ENCODE data around the gene ZFAND3.
A peak's percentile ranks its signal among the peaks of the same experiment; 100 is the strongest.

Gene ZFAND3

DNA sequence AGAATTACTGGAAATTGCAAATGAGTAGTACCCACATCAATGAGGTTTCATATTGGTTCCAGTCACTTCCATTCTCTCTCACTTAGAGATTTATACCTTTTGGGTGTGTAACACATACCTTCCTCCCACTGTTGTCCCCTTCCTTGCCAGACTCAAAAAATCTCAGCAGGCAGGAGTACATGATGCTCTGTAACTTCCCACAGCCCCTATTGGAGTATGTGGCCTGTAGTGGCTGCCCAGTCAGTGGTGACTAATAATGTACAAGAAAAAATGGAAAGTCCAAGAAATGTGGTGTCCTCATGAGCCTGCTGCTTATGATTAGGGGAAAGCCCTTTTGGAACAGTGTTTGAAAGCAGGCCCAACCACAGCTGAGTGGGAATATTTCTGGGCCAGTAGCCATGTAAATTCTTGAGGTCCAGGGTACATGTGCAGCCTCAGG is 312.0 kb downstream of the ZFAND3 start:
- Histone ChIP-seq H3K36me3 (ENCODE audit: control insufficient read depth, insufficient read depth, low read length, severe bottlenecking) (no peaks in the 10 kb centered on the region), H3K4me3 (ENCODE audit: low read length) (no peak overlapping the region), H3K9ac (ENCODE audit: low read length) (no peak overlapping the region), H3K4me1 (ENCODE audit: control insufficient read depth, insufficient read depth, low read length) (peaks cover 11% of the 10 kb centered on the region), H3K27me3 (replicated peaks; ENCODE audit: control insufficient read depth, insufficient read depth, low read length) (no peaks in the 10 kb centered on the region), H3K9me3 (ENCODE audit: control insufficient read depth, low read length) (no peaks in the 10 kb centered on the region)
- peak; percentile 94 for DNase-seq (ENCODE audit: low read depth)

DNA sequence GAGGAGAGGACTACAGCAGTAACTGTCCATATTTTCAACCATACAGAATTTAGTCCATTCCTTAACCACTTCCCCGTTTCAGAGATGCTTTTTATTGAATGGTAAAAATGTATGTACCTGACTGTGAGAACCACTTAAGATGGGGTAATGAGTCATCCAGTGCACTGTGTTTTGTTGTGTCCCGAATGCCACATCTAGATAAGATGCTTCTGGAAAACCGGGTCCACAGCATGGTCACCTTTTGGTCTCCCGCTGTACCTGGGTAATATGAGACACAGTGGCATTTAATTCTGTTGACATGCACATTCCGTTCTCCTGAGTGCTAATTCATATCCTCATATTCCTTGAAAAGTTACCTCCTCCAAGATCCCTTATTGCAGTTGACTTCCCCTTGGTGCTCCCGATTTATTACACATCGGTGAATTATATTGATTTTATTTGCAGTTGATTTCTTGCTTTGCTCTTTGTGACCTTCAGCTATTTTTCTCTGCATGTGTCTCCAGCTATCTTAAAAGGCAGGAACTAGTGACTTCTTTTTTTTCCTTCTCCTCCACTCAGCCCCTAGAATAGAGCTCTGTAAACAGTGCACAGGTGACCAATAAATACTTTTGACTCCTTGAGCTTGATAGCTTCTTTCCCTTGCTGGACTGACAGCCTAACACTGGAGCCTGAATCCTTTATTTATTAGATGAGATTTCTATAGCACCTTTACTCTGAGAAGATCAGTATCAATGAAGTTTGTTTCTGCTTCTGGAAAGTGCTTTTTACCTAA is 314.6 kb downstream of the ZFAND3 start:
- H3K27me3 ChIP-seq (replicated peaks; ENCODE audit: control insufficient read depth, insufficient read depth, low read length) = no peaks in the 10 kb centered on the region
- no peak overlapping the region for H3K9ac ChIP-seq (ENCODE audit: low read length)
- no peak overlapping the region for H3K4me3 ChIP-seq (ENCODE audit: low read length)
- H3K9me3 ChIP-seq (ENCODE audit: control insufficient read depth, low read length) = no peaks in the 10 kb centered on the region
- no peak for DNase-seq (ENCODE audit: low read depth)
- H3K36me3 ChIP-seq (ENCODE audit: control insufficient read depth, insufficient read depth, low read length, severe bottlenecking) = no peaks in the 10 kb centered on the region
- peaks cover 11% of the 10 kb centered on the region for H3K4me1 ChIP-seq (ENCODE audit: control insufficient read depth, insufficient read depth, low read length)

DNA sequence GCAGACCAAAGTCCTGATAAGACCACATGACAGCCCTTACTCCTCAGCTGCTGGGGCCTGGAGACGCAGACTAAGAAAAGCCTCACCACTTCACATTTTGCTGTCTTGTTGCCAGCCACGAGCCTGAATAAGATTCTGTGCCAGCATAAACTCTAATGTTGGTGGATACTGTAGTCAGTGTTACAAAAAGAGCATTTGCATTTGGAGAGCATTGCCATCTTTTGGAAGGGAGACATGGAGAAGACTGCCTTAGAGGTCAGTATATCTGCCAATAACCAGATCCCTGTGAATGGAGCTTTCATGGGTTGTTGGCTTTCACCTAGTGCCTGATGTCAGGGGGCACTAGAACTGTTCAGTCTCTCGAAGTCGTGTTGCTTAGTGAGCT is 315.2 kb downstream of the ZFAND3 start:
- no peak overlapping the region for H3K4me3 ChIP-seq (ENCODE audit: low read length)
- H3K9ac ChIP-seq (ENCODE audit: low read length) = no peak overlapping the region
- no peaks in the 10 kb centered on the region for H3K27me3 ChIP-seq (replicated peaks; ENCODE audit: control insufficient read depth, insufficient read depth, low read length)
- H3K4me1 ChIP-seq (ENCODE audit: control insufficient read depth, insufficient read depth, low read length) = peaks cover 11% of the 10 kb centered on the region
- DNase-seq (ENCODE audit: low read depth) = no peak
- no peaks in the 10 kb centered on the region for H3K36me3 ChIP-seq (ENCODE audit: control insufficient read depth, insufficient read depth, low read length, severe bottlenecking)
- H3K9me3 ChIP-seq (ENCODE audit: control insufficient read depth, low read length) = no peaks in the 10 kb centered on the region

DNA sequence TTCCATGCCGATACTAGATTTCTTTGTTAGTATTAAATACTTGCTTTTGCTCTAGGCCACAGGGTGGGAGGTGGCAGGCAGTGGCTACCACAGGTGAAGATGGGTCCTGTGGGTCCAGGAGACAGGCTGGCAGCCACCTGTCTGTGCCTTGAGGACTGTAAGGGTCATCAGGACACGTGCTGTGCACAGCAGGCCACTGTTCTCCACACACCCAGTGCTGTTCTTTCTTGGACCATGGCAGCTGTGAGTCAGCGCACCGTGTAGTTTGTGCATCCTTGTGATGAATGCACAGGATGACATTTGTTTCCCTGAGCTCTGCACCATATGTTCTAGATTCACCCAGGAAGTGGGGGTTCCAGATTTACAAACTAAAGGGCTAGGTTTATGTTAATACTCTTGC is 317.0 kb downstream of the ZFAND3 start:
- Histone ChIP-seq H3K4me3 (ENCODE audit: low read length) (no peak overlapping the region), H3K9me3 (ENCODE audit: control insufficient read depth, low read length) (no peaks in the 10 kb centered on the region), H3K9ac (ENCODE audit: low read length) (no peak overlapping the region), H3K36me3 (ENCODE audit: control insufficient read depth, insufficient read depth, low read length, severe bottlenecking) (no peaks in the 10 kb centered on the region), H3K27me3 (replicated peaks; ENCODE audit: control insufficient read depth, insufficient read depth, low read length) (no peaks in the 10 kb centered on the region), H3K4me1 (ENCODE audit: control insufficient read depth, insufficient read depth, low read length) (peaks cover 6% of the 10 kb centered on the region)
- DNase-seq (ENCODE audit: low read depth) = no peak

DNA sequence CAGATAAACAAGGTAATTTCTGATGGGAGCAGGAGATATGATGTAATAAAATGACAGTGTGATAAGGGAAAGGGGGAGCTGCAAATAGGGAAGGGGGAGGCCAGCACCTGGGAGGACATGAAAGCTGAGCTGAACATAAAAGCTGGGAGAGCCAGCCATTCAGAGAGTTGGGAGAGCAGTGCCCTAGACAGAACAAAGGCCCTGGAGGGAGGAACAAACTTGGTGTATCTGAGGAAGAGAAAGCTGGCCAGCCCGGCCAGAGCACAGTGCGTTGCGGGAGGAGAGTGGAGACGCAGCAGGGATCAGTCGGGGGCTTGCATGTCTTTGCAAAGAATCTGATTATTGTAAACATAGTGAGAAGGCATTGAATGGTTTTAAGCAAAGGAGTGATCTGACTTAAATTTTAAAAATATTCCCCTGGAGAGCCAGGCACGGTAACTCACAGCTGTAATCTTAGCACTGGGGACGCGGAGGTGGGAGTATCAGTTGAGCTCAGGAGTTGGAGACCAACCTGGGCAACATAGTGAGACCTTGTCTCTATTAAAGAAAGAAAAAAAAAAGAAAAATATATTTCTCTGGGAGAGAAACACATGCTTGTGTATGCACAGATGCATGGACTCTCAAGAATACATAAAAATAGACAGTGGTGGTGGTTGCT is 318.2 kb downstream of the ZFAND3 start:
- DNase-seq (ENCODE audit: low read depth) = no peak
- H3K4me3 ChIP-seq (ENCODE audit: low read length) = no peak overlapping the region
- H3K9me3 ChIP-seq (ENCODE audit: control insufficient read depth, low read length) = no peaks in the 10 kb centered on the region
- H3K4me1 ChIP-seq (ENCODE audit: control insufficient read depth, insufficient read depth, low read length) = no peaks in the 10 kb centered on the region
- H3K36me3 ChIP-seq (ENCODE audit: control insufficient read depth, insufficient read depth, low read length, severe bottlenecking) = no peaks in the 10 kb centered on the region
- no peak overlapping the region for H3K9ac ChIP-seq (ENCODE audit: low read length)
- no peaks in the 10 kb centered on the region for H3K27me3 ChIP-seq (replicated peaks; ENCODE audit: control insufficient read depth, insufficient read depth, low read length)

DNA sequence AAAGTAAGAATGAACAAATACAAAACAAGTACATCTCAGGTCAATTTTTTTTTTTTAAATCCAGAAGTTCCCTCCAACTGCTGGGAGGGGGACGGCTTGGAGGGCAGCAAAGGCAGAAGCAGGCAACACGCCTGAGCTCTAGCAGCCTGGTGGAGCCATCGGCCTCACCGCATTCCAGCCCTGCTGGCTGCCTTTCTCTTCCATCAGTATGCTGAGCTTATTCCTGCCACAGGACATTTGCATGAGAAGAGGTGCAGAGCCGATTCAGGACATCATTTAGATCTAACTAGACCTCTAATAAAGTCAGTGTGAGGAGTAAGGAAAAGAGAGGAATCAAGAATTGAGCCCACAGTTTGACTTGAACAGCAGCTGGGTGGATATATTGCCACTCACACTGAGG is 318.8 kb downstream of the ZFAND3 start:
- Histone ChIP-seq H3K9me3 (ENCODE audit: control insufficient read depth, low read length) (no peaks in the 10 kb centered on the region), H3K9ac (ENCODE audit: low read length) (no peak overlapping the region), H3K4me1 (ENCODE audit: control insufficient read depth, insufficient read depth, low read length) (no peaks in the 10 kb centered on the region), H3K36me3 (ENCODE audit: control insufficient read depth, insufficient read depth, low read length, severe bottlenecking) (no peaks in the 10 kb centered on the region), H3K4me3 (ENCODE audit: low read length) (no peak overlapping the region), H3K27me3 (replicated peaks; ENCODE audit: control insufficient read depth, insufficient read depth, low read length) (no peaks in the 10 kb centered on the region)
- no peak for DNase-seq (ENCODE audit: low read depth)

DNA sequence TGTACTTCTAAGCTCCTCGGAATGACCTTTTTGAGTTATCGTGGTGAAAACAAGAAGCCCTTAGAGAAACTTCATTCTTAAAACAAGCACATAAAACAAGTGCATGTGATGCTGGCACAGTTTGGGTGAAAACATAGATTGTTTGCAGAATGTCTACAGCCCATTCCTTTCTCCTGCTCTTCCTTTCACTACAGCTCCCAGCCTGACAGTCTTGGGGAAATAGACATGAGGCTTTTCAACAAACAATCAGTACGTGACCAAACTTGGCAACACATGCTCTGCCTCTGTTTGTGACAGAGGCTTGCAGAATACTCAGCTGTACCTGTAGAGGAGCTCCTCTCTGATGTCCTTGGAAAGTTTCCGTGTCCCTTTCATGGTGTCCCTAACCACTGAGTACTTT is 321.6 kb downstream of the ZFAND3 start:
- Histone ChIP-seq H3K4me3 (ENCODE audit: low read length) (no peak overlapping the region), H3K27me3 (replicated peaks; ENCODE audit: control insufficient read depth, insufficient read depth, low read length) (no peaks in the 10 kb centered on the region)
- DNase-seq (ENCODE audit: low read depth) = no peak

DNA sequence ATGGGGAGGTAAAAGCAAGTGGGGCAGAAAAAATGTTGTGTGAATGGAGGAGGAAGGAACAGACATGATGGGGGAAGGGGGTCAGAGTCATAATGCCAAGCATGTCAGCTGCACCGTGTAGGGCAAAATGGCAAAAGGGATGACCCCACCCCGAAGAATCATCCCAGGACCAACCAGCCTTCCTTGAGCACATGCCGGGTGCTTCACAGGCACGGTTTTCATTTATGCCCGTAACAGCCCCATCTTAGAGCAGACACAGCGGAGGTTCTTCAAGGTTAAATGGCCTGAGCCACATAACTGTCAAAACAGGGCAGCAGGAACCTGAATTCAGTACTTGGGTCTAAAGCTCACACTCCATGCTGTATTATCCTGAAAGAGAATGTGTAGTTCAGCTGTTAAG is 322.2 kb downstream of the ZFAND3 start:
- no peak overlapping the region for H3K9ac ChIP-seq (ENCODE audit: low read length)
- H3K4me3 ChIP-seq (ENCODE audit: low read length) = no peak overlapping the region
- H3K36me3 ChIP-seq (ENCODE audit: control insufficient read depth, insufficient read depth, low read length, severe bottlenecking) = peaks cover 6% of the 10 kb centered on the region
- DNase-seq (ENCODE audit: low read depth) = no peak
- peaks cover 13% of the 10 kb centered on the region for H3K4me1 ChIP-seq (ENCODE audit: control insufficient read depth, insufficient read depth, low read length)
- H3K9me3 ChIP-seq (ENCODE audit: control insufficient read depth, low read length) = no peaks in the 10 kb centered on the region
- no peaks in the 10 kb centered on the region for H3K27me3 ChIP-seq (replicated peaks; ENCODE audit: control insufficient read depth, insufficient read depth, low read length)

More for the DNA sequence above, 321.6 kb downstream of the ZFAND3 start:
- Histone ChIP-seq H3K9ac (ENCODE audit: low read length) (no peak overlapping the region), H3K9me3 (ENCODE audit: control insufficient read depth, low read length) (no peaks in the 10 kb centered on the region), H3K36me3 (ENCODE audit: control insufficient read depth, insufficient read depth, low read length, severe bottlenecking) (peaks cover 6% of the 10 kb centered on the region), H3K4me1 (ENCODE audit: control insufficient read depth, insufficient read depth, low read length) (peaks cover 7% of the 10 kb centered on the region)

DNA sequence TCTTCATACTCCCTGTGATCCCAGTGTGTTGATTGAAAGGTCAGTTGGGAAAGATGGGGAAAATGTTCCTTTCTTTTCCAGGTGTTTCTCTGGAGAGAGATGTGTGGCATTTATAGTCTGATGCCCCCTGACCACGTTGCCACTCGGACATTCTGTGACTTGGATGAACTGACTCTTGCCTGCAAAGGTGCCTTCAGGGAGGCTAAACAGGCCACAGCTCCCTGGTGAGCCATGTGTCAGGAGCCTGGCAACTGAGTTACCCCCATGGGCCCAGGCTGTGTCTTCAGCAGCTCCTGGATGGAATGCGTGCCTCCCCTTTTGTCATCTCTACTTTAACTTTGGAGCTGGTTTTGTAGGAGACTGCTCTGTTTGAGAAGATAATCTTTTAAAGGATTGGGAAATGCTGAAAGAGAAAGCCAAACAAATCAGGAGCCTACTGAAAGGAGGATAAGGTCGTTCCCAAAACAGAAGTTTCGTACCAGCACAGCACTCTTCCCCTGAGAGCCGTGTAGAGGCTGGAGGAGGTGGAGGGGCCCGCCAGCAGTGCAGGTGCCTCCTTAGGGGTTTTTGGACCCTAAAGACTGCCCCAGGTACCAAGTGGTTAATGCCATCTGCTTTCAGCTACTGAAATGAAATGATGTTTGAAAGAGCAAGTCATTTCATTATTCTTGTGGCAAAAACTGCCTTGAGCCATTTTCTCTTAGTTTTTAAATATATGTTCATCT is 322.8 kb downstream of the ZFAND3 start:
- peaks cover 6% of the 10 kb centered on the region for H3K36me3 ChIP-seq (ENCODE audit: control insufficient read depth, insufficient read depth, low read length, severe bottlenecking)
- H3K9me3 ChIP-seq (ENCODE audit: control insufficient read depth, low read length) = no peaks in the 10 kb centered on the region
- H3K4me3 ChIP-seq (ENCODE audit: low read length) = no peak overlapping the region
- no peaks in the 10 kb centered on the region for H3K27me3 ChIP-seq (replicated peaks; ENCODE audit: control insufficient read depth, insufficient read depth, low read length)
- DNase-seq (ENCODE audit: low read depth) = no peak
- peaks cover 13% of the 10 kb centered on the region for H3K4me1 ChIP-seq (ENCODE audit: control insufficient read depth, insufficient read depth, low read length)
- H3K9ac ChIP-seq (ENCODE audit: low read length) = no peak overlapping the region

DNA sequence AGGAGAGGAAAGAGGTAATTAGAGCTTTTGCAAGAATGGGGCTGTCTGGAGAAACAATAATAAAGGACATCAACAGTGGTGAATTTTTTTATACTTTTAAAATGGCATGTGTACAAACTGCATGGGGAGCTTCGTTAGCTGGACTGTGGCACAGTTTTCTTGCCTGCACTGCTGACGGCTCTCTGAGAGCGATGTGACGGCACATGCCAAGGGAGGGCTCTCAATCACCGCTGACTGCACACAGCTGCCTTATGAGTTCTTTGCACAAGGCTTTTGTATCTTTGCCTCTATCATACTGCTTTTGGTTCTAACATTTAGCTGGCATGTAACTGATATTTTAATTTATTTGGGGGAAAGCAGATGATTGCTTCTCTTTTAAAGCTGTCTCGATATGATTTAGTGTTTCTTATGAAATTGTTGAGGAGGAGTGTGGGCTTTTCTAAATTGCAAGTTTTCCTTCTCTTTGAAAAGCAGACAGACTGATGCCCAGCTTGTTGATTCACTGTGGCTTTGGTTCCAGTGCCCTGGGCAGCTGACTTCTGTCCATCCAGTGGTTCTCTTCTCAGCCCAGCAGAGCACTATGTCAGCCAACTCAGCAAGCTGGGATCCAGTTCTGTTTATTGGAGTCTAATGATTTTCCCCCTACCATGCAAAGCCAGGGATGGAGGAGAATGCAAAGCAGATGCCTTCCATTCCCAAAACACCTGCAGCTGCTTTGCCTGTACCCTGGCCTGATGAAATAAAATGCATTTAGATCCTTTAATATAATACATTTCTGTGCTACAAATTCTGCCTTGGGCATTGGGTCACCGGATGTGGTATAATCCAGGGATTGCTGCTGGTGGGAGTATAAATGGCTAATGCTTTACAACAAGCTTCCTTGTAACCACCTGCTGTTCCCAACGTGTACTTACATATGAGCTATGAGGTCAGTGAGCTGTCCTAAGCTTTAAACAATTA is 323.9 kb downstream of the ZFAND3 start:
- Histone ChIP-seq H3K27me3 (replicated peaks; ENCODE audit: control insufficient read depth, insufficient read depth, low read length) (no peaks in the 10 kb centered on the region), H3K4me1 (ENCODE audit: control insufficient read depth, insufficient read depth, low read length) (peaks cover 13% of the 10 kb centered on the region), H3K36me3 (ENCODE audit: control insufficient read depth, insufficient read depth, low read length, severe bottlenecking) (peaks cover 6% of the 10 kb centered on the region), H3K9ac (ENCODE audit: low read length) (no peak overlapping the region), H3K9me3 (ENCODE audit: control insufficient read depth, low read length) (no peaks in the 10 kb centered on the region), H3K4me3 (ENCODE audit: low read length) (no peak overlapping the region)
- no peak for DNase-seq (ENCODE audit: low read depth)

All from adipocyte (in vitro differentiated cells).